NCI-H2081 treated with DMSO at 0.1 percent for 48 hours (cell line): Measurements from ENCODE around the gene ZNF235.
"Not testable (repeated sequence)": the region's sequence is repeated elsewhere in the genome, so short reads cannot be mapped to it uniquely, and the experiment has no call there.

Experiments used
- DNase-seq: peaks from one replicate; lab custom pipeline; 2025; lab: John Stamatoyannopoulos, UW

Gene ZNF235

DNA sequence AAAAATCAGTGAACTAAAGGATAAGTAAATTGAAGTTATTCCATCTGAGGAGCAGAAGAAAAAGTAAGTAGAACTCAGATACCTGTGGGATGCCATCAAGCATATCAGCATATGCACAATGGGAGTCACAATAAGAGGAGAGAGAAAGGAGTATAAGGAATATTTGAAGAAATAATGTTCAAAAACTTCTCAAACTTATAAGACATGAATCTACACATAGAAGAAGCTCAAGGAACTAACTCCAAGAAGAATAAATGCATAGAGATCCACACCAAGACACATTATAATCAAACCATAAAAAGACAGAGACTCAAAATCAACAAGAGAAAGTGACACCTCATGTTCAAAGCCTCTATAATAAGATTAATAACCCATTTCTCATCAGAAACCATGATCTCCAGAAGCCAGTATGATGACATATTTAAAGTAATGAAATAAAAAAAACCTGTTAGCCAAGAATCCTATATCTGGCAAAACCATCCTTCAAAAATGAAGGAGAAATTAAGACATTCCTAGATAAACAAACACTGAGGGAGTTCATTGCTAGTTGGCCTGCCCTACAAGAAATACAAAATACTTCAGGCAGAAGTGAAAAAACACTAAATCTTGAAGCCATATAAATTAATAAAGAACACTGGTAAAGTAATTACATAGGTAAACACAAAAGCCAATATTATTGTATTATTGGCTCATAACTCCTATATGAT is 49.0 kb downstream of the ZNF235 start:
- DNase-seq = no peak

DNA sequence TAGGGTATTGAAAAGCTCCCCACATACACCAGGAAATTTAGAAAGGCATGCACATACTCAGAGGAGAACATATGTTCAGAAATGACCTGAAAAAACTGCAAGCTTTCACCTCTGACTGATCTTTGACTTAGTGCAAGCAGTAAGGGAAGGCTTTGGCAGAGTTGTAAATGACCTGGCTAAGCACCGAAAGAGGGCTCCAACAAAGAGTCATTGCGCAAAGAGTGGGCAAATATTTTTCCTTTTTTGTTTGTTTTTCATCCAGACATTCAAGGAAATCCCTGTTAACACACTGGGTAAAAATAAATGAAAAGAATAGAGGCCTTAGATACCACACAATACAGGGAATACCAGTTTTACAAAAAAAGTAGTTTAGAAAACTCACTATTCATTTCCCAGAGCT is 50.3 kb downstream of the ZNF235 start:
- DNase-seq = no peak

GRCh38 chr19:44253392-44253791 is 51.4 kb downstream of the ZNF235 start:
- not testable (repeated sequence) for DNase-seq

DNA sequence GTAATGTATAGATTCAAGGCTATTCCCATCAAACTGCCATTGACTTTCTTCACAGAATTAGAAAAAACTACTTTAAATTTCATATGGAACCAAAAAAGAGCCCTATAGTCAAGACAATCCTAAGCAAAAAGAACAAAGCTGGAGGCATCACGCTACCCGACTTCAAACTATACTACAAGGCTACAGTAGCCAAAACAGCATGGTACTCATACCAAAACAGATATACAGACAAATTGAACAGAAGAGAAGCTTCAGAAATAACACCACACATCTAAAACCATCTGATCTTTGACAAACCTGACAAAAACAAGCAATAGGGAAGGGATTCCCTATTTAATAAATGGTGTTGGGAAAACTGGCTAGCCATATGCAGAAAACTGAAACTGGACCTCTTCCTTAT is 52.5 kb downstream of the ZNF235 start:
- DNase-seq = not testable (repeated sequence)

- DNase-seq = no peak
Measured at GRCh38 chr19:44236384-44236783, 68.4 kb downstream of the ZNF235 start.
